Keratinocyte (primary cell): ENCODE data around the gene MIOX.

Experiments
- EZH2 ChIP-seq: IDR thresholded peaks from one replicate; pipeline ENCODE4 v1.6.1; 2012; ENCODE audit warnings: inconsistent platforms, mild to moderate bottlenecking, low read length, moderate library complexity
- TF ChIP-seq, protein P1 (sequence below), 3 experiments: IDR thresholded peaks in 1 of 3; conservative IDR thresholded peaks in 1 of 3; optimal IDR thresholded peaks in 1 of 3; 2 replicates in 2 of 3; 3 replicates in 1 of 3; pipeline versions ENCODE3 to v1.5.1; 2011; ENCODE audit warnings: low read length in 3 of 3, mild to moderate bottlenecking in 3 of 3, moderate library complexity in 2 of 3, control low read depth in 1 of 3, inconsistent platforms in 1 of 3; ENCODE audit not compliant: insufficient read depth in 2 of 3; ENCODE audit errors: extremely low read depth in 1 of 3

DNA sequence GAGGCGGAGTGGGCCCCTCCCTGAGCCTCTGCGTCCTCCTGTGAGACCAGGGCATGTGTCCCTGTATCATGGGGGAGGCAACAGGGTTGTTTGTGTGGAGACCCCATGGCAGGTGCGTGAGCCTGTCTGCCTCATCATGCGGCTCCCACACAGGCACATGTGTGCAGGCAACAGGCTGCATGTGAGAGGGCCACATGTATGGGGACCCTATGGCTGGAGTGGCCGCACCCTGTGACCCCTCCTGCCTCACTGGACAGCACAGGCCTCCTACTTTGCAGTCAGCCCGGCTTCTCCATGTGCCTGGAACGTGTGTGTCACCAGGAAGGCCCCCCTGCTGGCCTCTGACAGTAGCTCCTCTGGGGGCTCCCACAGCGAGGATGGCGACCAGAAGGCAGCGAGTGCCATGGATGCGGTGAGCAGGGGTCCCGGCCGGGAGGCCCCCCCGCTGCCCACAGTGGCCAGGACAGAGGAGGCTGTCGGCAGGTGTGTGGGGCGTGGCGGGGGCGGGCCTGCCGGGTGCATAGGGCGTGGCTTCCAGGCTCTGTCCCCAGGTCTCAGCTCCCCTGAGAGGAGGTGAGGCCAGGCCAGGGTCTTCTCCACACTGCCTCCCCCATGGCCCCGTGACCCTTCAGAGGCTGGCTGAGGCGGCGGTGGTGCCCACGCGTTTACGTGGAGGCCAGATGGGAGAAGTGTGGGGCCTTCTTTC, 46.0 kb upstream of the MIOX start:
- no peak for TF ChIP-seq EZH2
- TF ChIP-seq, protein P1, sequence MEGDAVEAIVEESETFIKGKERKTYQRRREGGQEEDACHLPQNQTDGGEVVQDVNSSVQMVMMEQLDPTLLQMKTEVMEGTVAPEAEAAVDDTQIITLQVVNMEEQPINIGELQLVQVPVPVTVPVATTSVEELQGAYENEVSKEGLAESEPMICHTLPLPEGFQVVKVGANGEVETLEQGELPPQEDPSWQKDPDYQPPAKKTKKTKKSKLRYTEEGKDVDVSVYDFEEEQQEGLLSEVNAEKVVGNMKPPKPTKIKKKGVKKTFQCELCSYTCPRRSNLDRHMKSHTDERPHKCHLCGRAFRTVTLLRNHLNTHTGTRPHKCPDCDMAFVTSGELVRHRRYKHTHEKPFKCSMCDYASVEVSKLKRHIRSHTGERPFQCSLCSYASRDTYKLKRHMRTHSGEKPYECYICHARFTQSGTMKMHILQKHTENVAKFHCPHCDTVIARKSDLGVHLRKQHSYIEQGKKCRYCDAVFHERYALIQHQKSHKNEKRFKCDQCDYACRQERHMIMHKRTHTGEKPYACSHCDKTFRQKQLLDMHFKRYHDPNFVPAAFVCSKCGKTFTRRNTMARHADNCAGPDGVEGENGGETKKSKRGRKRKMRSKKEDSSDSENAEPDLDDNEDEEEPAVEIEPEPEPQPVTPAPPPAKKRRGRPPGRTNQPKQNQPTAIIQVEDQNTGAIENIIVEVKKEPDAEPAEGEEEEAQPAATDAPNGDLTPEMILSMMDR (optimal IDR thresholded peaks at IDR 0.05 in 1 of 3, IDR thresholded peaks at IDR 0.05 in 1 of 3, conservative IDR thresholded peaks at IDR 0.05 in 1 of 3; ENCODE audit: extremely low read depth in 1 of 3, insufficient read depth in 2 of 3, low read length in 3 of 3), result no peak
